GM12878 (cell line): ENCODE data around the gene PHF14. TPM values are rescaled to one million over a fixed set of nuclear protein-coding genes. Genes with fewer than 3 reads are reported as not detected.

Experiments used
- ATAC-seq: fragments of 200-7000 bp; cut with Tn5 transposase; 3 replicates; pipeline ENCODE4 v1.9.1; 2020; ENCODE audit warnings: mild to moderate bottlenecking, moderate library complexity
- BruUV-seq: library from RNA; stranded (reverse); fragments of 400-500 nt; replicated peaks from 2 replicates; lab custom pipeline; 2021; lab: Mats Ljungman, UMichigan
- CTCF ChIA-PET: fragments of 300-600 bp; sonication (Branson Sonifier 250); formaldehyde crosslinking; extraction: SDS; loops from one replicate; lab custom pipeline; 2021; ENCODE audit warnings: inconsistent platforms; lab: Yijun Ruan, JAX
- POLR2A ChIA-PET: fragments of 350-600 bp; formaldehyde crosslinking; extraction: SDS; loops from one replicate; lab custom pipeline; 2021; ENCODE audit warnings: inconsistent platforms; lab: Charles Lee
- RAD21 ChIA-PET: fragments of 300-600 bp; sonication (Branson Sonifier 250); formaldehyde crosslinking; loops from one replicate; lab custom pipeline; 2023; ENCODE audit warnings: antibody characterized with exemption; ENCODE audit not compliant: unreplicated experiment; lab: Charles Lee
- SMC1A ChIA-PET: fragments of 300-600 bp; sonication (Branson Sonifier 250); formaldehyde crosslinking; loops from one replicate; lab custom pipeline; 2023; ENCODE audit not compliant: unreplicated experiment, uncharacterized antibody; lab: Charles Lee
- DNase-seq: peaks from one replicate; pipeline ENCODE4 v3.0.0-alpha.2; 2011; ENCODE audit warnings: low read depth, low spot score
- FAIRE-seq: peaks from 3 replicates; lab custom pipeline; 2011; peaks lifted over from hg19 to GRCh38; lab: Jason Lieb, UNC
- H2AFZ ChIP-seq: 2 replicates; pipeline ENCODE4 v1.6.0; 2011; ENCODE audit warnings: low read depth, low read length, control low read depth; ENCODE audit not compliant: control insufficient read depth
- H3K27ac ChIP-seq: 2 replicates; pipeline ENCODE4 v1.5.1; 2011; ENCODE audit warnings: control low read depth; ENCODE audit not compliant: control insufficient read depth, insufficient read depth
- H3K27me3 ChIP-seq, 2 experiments: replicated peaks in 1 of 2; 2 replicates each; pipeline versions ENCODE4 v1.6.0 to v1.6.1; 2011; ENCODE audit warnings: low read length in 1 of 2; ENCODE audit not compliant: control insufficient read depth in 2 of 2, insufficient read depth in 2 of 2
- H3K36me3 ChIP-seq, 2 experiments: 2 replicates each; pipeline ENCODE4 v1.5.1; 2011; ENCODE audit warnings: low read length in 1 of 2; ENCODE audit not compliant: control insufficient read depth in 2 of 2, insufficient read depth in 2 of 2
- H3K4me1 ChIP-seq: 2 replicates; pipeline ENCODE4 v1.6.1; 2011; ENCODE audit warnings: mild to moderate bottlenecking, low read length, moderate library complexity, mixed read lengths; ENCODE audit not compliant: control insufficient read depth, insufficient read depth
- H3K4me2 ChIP-seq: 2 replicates; pipeline ENCODE4 v1.6.0; 2011; ENCODE audit warnings: control low read depth; ENCODE audit not compliant: control insufficient read depth, insufficient read depth
- H3K4me3 ChIP-seq: fragments of 200-600 bp; sonication (generic); 2 replicates; pipeline ENCODE4 v1.5.1; 2016
- H3K79me2 ChIP-seq: 2 replicates; pipeline ENCODE4 v1.6.0; 2011; ENCODE audit warnings: low read length; ENCODE audit not compliant: control insufficient read depth, insufficient read depth
- H3K9ac ChIP-seq: 2 replicates; pipeline ENCODE4 v1.8.0; 2011; ENCODE audit warnings: low read length, control low read depth, mixed read lengths; ENCODE audit not compliant: control insufficient read depth, insufficient read depth
- H3K9me3 ChIP-seq: replicated peaks from 3 replicates; pipeline ENCODE4 v1.5.1; 2011; ENCODE audit warnings: mild to moderate bottlenecking, low read length; ENCODE audit not compliant: control insufficient read depth, insufficient read depth
- H4K20me1 ChIP-seq: 2 replicates; pipeline ENCODE4 v1.6.0; 2011; ENCODE audit not compliant: control insufficient read depth, insufficient read depth
- ESRRA ChIP-seq: IDR thresholded peaks from 2 replicates; pipeline ENCODE4 v1.6.1; 2012; ENCODE audit warnings: mild to moderate bottlenecking, low read length, improper control_type of control experiment
- EZH2 ChIP-seq: IDR thresholded peaks from 2 replicates; pipeline ENCODE4 v1.6.1; 2012; ENCODE audit warnings: low read depth, mild to moderate bottlenecking, control low read depth, inconsistent platforms, low read length, borderline replicate concordance; ENCODE audit not compliant: control insufficient read depth
- FOXM1 ChIP-seq: IDR thresholded peaks from 2 replicates; pipeline ENCODE4 v1.6.1; 2012; ENCODE audit warnings: low read depth, mild to moderate bottlenecking, inconsistent platforms, low read length, moderate library complexity
- JUNB ChIP-seq: IDR thresholded peaks from 2 replicates; pipeline ENCODE4 v1.6.1; 2016; ENCODE audit warnings: antibody characterized with exemption, mild to moderate bottlenecking
- MYC ChIP-seq: IDR thresholded peaks from 2 replicates; pipeline ENCODE4 v1.6.1; 2011; ENCODE audit warnings: mild to moderate bottlenecking, low read length, moderate library complexity, inconsistent platforms; ENCODE audit not compliant: insufficient read depth, insufficient replicate concordance, insufficient read length, severe bottlenecking
- PAX8 ChIP-seq: fragments of 450-650 bp; IDR thresholded peaks from 2 replicates; pipeline ENCODE4 v1.6.1; 2017; ENCODE audit warnings: mild to moderate bottlenecking, moderate library complexity
- RAD51 ChIP-seq: fragments of 450-650 bp; IDR thresholded peaks from 2 replicates; pipeline ENCODE4 v1.6.1; 2016; ENCODE audit warnings: moderate library complexity, mild to moderate bottlenecking, inconsistent platforms
- RBBP5 ChIP-seq: fragments of 200-600 bp; sonication (generic); conservative IDR thresholded peaks from 2 replicates; pipeline ENCODE4 v1.6.1; 2016
- RCOR1 ChIP-seq: conservative IDR thresholded peaks from 2 replicates; pipeline ENCODE4 v1.6.1; 2012; ENCODE audit warnings: low read depth, low read length, improper control_type of control experiment
- SIX5 ChIP-seq: IDR thresholded peaks from 2 replicates; pipeline ENCODE4 v1.6.1; 2011; ENCODE audit warnings: mild to moderate bottlenecking, low read depth, low read length, moderate library complexity; ENCODE audit not compliant: severe bottlenecking
- SP1 ChIP-seq: IDR thresholded peaks from one replicate; pipeline ENCODE4 v1.6.1; 2011; ENCODE audit warnings: low read depth, low read length
- SPI1 ChIP-seq: IDR thresholded peaks from 2 replicates; pipeline ENCODE4 v1.6.1; 2011; ENCODE audit warnings: low read depth, mild to moderate bottlenecking, low read length, moderate library complexity, borderline replicate concordance; ENCODE audit not compliant: insufficient read depth
- WGBS: methylation state at CpG from one replicate; pipeline ENCODE4 v1.1.6; 2016; ENCODE audit warnings: low lambda C conversion rate; ENCODE audit not compliant: insufficient replicate concordance, insufficient coverage; ENCODE audit errors: missing lambda C conversion rate; 5-methylcytosine and 5-hydroxymethylcytosine counted together
- in situ Hi-C: fragments of 300-500 bp; cut with MboI; formaldehyde crosslinking; loops from 9 replicates; pipeline ENCODE4 v1.14.3; 2018; ENCODE audit warnings: mixed read lengths
- intact Hi-C: fragments of 100-400 bp; cut with micrococcal nuclease; formaldehyde crosslinking; loops from one replicate; pipeline ENCODE4 v1.14.2; 2022; ENCODE audit not compliant: unreplicated experiment
- polyA plus RNA-seq, 11 experiments: library from polyadenylated mRNA; depleted of rRNA in 4 of 11; unstranded in 6 of 11; stranded (reverse) in 5 of 11; fragments of >200 nt; fragmentation: Nextera tagmentation in 4 of 11; fragmentation: Illumina TruSeq in 1 of 11; extraction: Ambion mirVana in 4 of 11; extraction: Trizol in 1 of 11; gene quantifications; 1 replicate in 1 of 11; 2 replicates in 10 of 11; pipeline versions ENCODE4 v1.2.1 to v1.2.3, GENCODE V29; 2011 to 2016; ENCODE audit warnings: inconsistent platforms in 2 of 11, missing spikeins in 2 of 11, low read depth in 1 of 11
- total RNA-seq, 4 experiments: library from RNA; depleted of rRNA in 3 of 4; stranded (reverse); fragments of >200 nt in 3 of 4; fragmentation: Illumina TruSeq in 1 of 4; extraction: Trizol in 1 of 4; gene quantifications; 2 replicates each; pipeline versions ENCODE4 v1.2.1 to v1.2.3, GENCODE V29; 2013 to 2021
- TF ChIP-seq, protein P1 (sequence below): IDR thresholded peaks from 2 replicates; pipeline ENCODE4 v1.6.1; 2012; ENCODE audit warnings: low read depth, low read length, improper control_type of control experiment
- TF ChIP-seq, protein P2 (sequence below): fragments of 450-650 bp; formaldehyde crosslinking; IDR thresholded peaks from 2 replicates; pipeline ENCODE4 v1.5.0; 2022; ENCODE audit warnings: mild to moderate bottlenecking, missing genetic modification characterization

Gene PHF14
- total and polyA plus RNA-seq, 10 of the 15 experiments (the other 5 are each of a cell fraction or from before 2014, with no cell fraction given), result 21.3 to 47.1 (median 29.9) TPM

DNA sequence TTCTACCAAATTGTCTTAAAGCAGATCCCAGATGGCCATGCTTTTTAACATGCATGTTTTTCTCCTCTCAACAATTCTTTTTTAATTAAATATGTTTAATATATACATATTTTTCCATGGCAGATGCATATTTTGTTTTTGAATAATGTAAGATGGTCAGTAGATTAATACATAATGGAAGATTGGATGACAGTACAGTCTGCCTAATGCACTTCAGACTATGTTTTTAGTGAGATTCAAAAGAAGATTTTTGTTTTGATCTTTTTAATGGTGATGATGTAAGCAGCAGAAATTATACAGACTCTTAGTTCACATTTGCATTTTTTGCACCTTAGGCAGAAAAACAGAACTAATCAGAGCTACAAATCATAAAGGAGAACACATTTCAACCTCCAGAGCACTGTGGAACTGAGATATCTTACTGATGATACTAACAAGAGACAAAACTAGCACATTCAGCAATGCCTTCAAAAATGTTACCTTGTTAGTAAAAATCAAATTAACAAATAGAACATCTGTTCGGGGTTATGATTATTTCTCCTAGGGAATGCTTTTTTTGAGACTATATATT lies 203.4 kb downstream of the PHF14 start:
- CTCF ChIA-PET, result no interaction called here
- POLR2A ChIA-PET, result no interaction called here
- Histone ChIP-seq H3K9ac (no peak overlapping the region), H3K79me2 (no peaks in the 10 kb centered on the region), H3K4me3 (no peak overlapping the region), H3K9me3 (no peaks in the 10 kb centered on the region), H4K20me1 (no peaks in the 10 kb centered on the region), H3K36me3 (no peaks in the 10 kb centered on the region), H3K4me1 (no peaks in the 10 kb centered on the region; the same call in 1 of the 2 replicates), H2AFZ (no peak overlapping the region), H3K27ac (no peak overlapping the region), H3K27me3 (no peaks in the 10 kb centered on the region), H3K4me2 (no peak overlapping the region)
- ATAC-seq (no peak), DNase-seq (no peak), FAIRE-seq (no peak)
- BruUV-seq, result no TSS peak
- intact Hi-C loops, result no loop called here
- RAD21 ChIA-PET, result no interaction called here
- in situ Hi-C loops, result no loop called here
- WGBS, result 86% methylated on average over 1 of the region's 1 CpG
- SMC1A ChIA-PET, result no interaction called here
- TF ChIP-seq SP1 (no peak), FOXM1 (no peak), SIX5 (no peak), MYC (no peak), ESRRA (no peak), SPI1 (no peak), RCOR1 (no peak), EZH2 (no peak), JUNB (no peak), RBBP5 (no peak), PAX8 (no peak), RAD51 (no peak)
- TF ChIP-seq, protein P1, sequence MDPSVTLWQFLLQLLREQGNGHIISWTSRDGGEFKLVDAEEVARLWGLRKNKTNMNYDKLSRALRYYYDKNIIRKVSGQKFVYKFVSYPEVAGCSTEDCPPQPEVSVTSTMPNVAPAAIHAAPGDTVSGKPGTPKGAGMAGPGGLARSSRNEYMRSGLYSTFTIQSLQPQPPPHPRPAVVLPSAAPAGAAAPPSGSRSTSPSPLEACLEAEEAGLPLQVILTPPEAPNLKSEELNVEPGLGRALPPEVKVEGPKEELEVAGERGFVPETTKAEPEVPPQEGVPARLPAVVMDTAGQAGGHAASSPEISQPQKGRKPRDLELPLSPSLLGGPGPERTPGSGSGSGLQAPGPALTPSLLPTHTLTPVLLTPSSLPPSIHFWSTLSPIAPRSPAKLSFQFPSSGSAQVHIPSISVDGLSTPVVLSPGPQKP, result no peak
- TF ChIP-seq, protein P2, sequence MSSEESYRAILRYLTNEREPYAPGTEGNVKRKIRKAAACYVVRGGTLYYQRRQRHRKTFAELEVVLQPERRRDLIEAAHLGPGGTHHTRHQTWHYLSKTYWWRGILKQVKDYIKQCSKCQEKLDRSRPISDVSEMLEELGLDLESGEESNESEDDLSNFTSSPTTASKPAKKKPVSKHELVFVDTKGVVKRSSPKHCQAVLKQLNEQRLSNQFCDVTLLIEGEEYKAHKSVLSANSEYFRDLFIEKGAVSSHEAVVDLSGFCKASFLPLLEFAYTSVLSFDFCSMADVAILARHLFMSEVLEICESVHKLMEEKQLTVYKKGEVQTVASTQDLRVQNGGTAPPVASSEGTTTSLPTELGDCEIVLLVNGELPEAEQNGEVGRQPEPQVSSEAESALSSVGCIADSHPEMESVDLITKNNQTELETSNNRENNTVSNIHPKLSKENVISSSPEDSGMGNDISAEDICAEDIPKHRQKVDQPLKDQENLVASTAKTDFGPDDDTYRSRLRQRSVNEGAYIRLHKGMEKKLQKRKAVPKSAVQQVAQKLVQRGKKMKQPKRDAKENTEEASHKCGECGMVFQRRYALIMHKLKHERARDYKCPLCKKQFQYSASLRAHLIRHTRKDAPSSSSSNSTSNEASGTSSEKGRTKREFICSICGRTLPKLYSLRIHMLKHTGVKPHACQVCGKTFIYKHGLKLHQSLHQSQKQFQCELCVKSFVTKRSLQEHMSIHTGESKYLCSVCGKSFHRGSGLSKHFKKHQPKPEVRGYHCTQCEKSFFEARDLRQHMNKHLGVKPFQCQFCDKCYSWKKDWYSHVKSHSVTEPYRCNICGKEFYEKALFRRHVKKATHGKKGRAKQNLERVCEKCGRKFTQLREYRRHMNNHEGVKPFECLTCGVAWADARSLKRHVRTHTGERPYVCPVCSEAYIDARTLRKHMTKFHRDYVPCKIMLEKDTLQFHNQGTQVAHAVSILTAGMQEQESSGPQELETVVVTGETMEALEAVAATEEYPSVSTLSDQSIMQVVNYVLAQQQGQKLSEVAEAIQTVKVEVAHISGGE (CRISPR knock-in tag), result no peak
